HepG2 (cell line): ENCODE measurements around the gene NOL4L. TPM values are rescaled to one million over a fixed set of nuclear protein-coding genes. Genes with fewer than 3 reads are reported as not detected.

Experiments
- ASH2L ChIP-seq: fragments of 300-600, 200-600 bp; sonication (generic); IDR thresholded peaks from 2 replicates; pipeline ENCODE4 v1.7.0; 2017; ENCODE audit warnings: low read depth, mild to moderate bottlenecking, moderate library complexity, mixed read lengths, low read length; ENCODE audit not compliant: insufficient read length
- ATM ChIP-seq: fragments of 450-650 bp; IDR thresholded peaks from 2 replicates; pipeline ENCODE4 v1.7.1; 2017; ENCODE audit warnings: mild to moderate bottlenecking, borderline replicate concordance
- BRCA1 ChIP-seq: sonication (generic); formaldehyde crosslinking; IDR thresholded peaks from 2 replicates; pipeline ENCODE4 v1.4.0; 2020; ENCODE audit warnings: missing genetic modification reagents
- DDIT3 ChIP-seq: sonication (generic); formaldehyde crosslinking; IDR thresholded peaks from 2 replicates; pipeline ENCODE4 v1.4.0; 2020; ENCODE audit warnings: mild to moderate bottlenecking, missing genetic modification reagents
- DR1 ChIP-seq: sonication (generic); formaldehyde crosslinking; IDR thresholded peaks from 2 replicates; pipeline ENCODE4 v1.8.0; 2021; ENCODE audit warnings: mild to moderate bottlenecking, missing genetic modification reagents, inconsistent platforms
- ELF1 ChIP-seq: sonication (generic); formaldehyde crosslinking; IDR thresholded peaks from 2 replicates; pipeline ENCODE4 v1.4.0; 2020; ENCODE audit warnings: missing genetic modification reagents
- FLYWCH1 ChIP-seq: sonication (generic); formaldehyde crosslinking; IDR thresholded peaks from 2 replicates; pipeline ENCODE4 v1.8.1; 2023; ENCODE audit warnings: mild to moderate bottlenecking, missing genetic modification reagents
- HOXA9 ChIP-seq: sonication (generic); formaldehyde crosslinking; IDR thresholded peaks from 2 replicates; pipeline ENCODE4 v1.8.1; 2022; ENCODE audit warnings: missing genetic modification reagents, mild to moderate bottlenecking, moderate library complexity, borderline replicate concordance
- NR2F6 ChIP-seq, 2 experiments: IDR thresholded peaks; 2 replicates each; pipeline ENCODE4 v1.6.1; 2016; ENCODE audit warnings: antibody characterized with exemption in 1 of 2, mild to moderate bottlenecking in 1 of 2
- RARA ChIP-seq: IDR thresholded peaks from 2 replicates; pipeline ENCODE4 v1.6.1; 2016; ENCODE audit warnings: missing genetic modification reagents, missing compliant biosample characterization
- REL ChIP-seq: sonication (generic); formaldehyde crosslinking; conservative IDR thresholded peaks from 2 replicates; pipeline ENCODE4 v1.8.0; 2022; ENCODE audit warnings: mild to moderate bottlenecking, missing genetic modification reagents, moderate library complexity
- RXRA ChIP-seq: sonication (generic); formaldehyde crosslinking; IDR thresholded peaks from 2 replicates; pipeline ENCODE4 v1.5.1; 2020; ENCODE audit warnings: missing genetic modification reagents
- TCF7 ChIP-seq: sonication (generic); IDR thresholded peaks from 2 replicates; pipeline ENCODE4 v1.6.1; 2016; ENCODE audit warnings: antibody characterized with exemption, low read depth
- WIZ ChIP-seq: sonication (generic); formaldehyde crosslinking; IDR thresholded peaks from 2 replicates; pipeline ENCODE4 v1.5.1; 2020; ENCODE audit warnings: mild to moderate bottlenecking, missing genetic modification reagents
- ZNF253 ChIP-seq: sonication (generic); formaldehyde crosslinking; IDR thresholded peaks from 2 replicates; pipeline ENCODE4 v1.8.0; 2022; ENCODE audit warnings: mild to moderate bottlenecking, missing genetic modification reagents, borderline replicate concordance
- ZNF572 ChIP-seq: sonication (generic); formaldehyde crosslinking; IDR thresholded peaks from 2 replicates; pipeline ENCODE4 v1.5.1; 2020; ENCODE audit warnings: mild to moderate bottlenecking, missing genetic modification reagents
- ZNF703 ChIP-seq: sonication (generic); formaldehyde crosslinking; IDR thresholded peaks from 2 replicates; pipeline ENCODE4 v1.5.1; 2020; ENCODE audit warnings: missing genetic modification reagents, mild to moderate bottlenecking, moderate library complexity, borderline replicate concordance
- ZNF770 ChIP-seq: sonication (generic); formaldehyde crosslinking; IDR thresholded peaks from 2 replicates; pipeline ENCODE4 v1.5.0; 2020; ENCODE audit warnings: mild to moderate bottlenecking, missing genetic modification reagents
- ZNF878 ChIP-seq: sonication (generic); formaldehyde crosslinking; IDR thresholded peaks from 2 replicates; pipeline ENCODE4 v1.8.1; 2023; ENCODE audit warnings: mild to moderate bottlenecking, missing genetic modification reagents, moderate library complexity
- ZNF891 ChIP-seq: sonication (generic); formaldehyde crosslinking; IDR thresholded peaks from 2 replicates; pipeline ENCODE4 v1.5.0; 2020; ENCODE audit warnings: mild to moderate bottlenecking, missing genetic modification reagents
- ZSCAN22 ChIP-seq: sonication (generic); formaldehyde crosslinking; IDR thresholded peaks from 2 replicates; pipeline ENCODE4 v1.4.0; 2020; ENCODE audit warnings: mild to moderate bottlenecking, missing genetic modification reagents
- polyA plus RNA-seq, 8 experiments: library from polyadenylated mRNA; depleted of rRNA in 3 of 8; stranded (reverse) in 7 of 8; unstranded in 1 of 8; fragments of >200 nt; fragmentation: Illumina TruSeq in 4 of 8; extraction: Trizol in 4 of 8; gene quantifications; 2 replicates each; pipeline versions ENCODE4 v1.2.1 to v1.2.3, GENCODE V29; 2011 to 2016; ENCODE audit warnings: low read depth in 4 of 8, missing spikeins in 1 of 8, mixed read lengths in 1 of 8; ENCODE audit not compliant: insufficient read depth in 1 of 8
- total RNA-seq, 5 experiments: library from RNA; depleted of rRNA; stranded (reverse); fragments of >200 nt; fragmentation: Illumina TruSeq; extraction: Trizol; gene quantifications; 2 replicates each; pipeline ENCODE4 v1.2.3, GENCODE V29; 2016; ENCODE audit warnings: low read depth in 1 of 5
- TF ChIP-seq, protein P1 (sequence below): IDR thresholded peaks from 2 replicates; pipeline ENCODE4 v1.4.0; 2020; ENCODE audit warnings: mild to moderate bottlenecking, missing genetic modification reagents
- TF ChIP-seq, protein P2 (sequence below): sonication (generic); formaldehyde crosslinking; IDR thresholded peaks from 2 replicates; pipeline ENCODE4 v1.5.0; 2020; ENCODE audit warnings: missing genetic modification reagents, mild to moderate bottlenecking, borderline replicate concordance

NOL4L gene
- total and polyA plus RNA-seq, 2 of the 13 experiments (the other 11 are each of a cell fraction or from before 2014, with no cell fraction given) = 16.6 to 35.4 TPM

- TF ChIP-seq, protein P1, sequence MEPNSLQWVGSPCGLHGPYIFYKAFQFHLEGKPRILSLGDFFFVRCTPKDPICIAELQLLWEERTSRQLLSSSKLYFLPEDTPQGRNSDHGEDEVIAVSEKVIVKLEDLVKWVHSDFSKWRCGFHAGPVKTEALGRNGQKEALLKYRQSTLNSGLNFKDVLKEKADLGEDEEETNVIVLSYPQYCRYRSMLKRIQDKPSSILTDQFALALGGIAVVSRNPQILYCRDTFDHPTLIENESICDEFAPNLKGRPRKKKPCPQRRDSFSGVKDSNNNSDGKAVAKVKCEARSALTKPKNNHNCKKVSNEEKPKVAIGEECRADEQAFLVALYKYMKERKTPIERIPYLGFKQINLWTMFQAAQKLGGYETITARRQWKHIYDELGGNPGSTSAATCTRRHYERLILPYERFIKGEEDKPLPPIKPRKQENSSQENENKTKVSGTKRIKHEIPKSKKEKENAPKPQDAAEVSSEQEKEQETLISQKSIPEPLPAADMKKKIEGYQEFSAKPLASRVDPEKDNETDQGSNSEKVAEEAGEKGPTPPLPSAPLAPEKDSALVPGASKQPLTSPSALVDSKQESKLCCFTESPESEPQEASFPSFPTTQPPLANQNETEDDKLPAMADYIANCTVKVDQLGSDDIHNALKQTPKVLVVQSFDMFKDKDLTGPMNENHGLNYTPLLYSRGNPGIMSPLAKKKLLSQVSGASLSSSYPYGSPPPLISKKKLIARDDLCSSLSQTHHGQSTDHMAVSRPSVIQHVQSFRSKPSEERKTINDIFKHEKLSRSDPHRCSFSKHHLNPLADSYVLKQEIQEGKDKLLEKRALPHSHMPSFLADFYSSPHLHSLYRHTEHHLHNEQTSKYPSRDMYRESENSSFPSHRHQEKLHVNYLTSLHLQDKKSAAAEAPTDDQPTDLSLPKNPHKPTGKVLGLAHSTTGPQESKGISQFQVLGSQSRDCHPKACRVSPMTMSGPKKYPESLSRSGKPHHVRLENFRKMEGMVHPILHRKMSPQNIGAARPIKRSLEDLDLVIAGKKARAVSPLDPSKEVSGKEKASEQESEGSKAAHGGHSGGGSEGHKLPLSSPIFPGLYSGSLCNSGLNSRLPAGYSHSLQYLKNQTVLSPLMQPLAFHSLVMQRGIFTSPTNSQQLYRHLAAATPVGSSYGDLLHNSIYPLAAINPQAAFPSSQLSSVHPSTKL (CRISPR knock-in tag) = peak; percentile 58; the same call in 1 of the 2 replicates
- TF ChIP-seq ZNF878 (CRISPR knock-in tag) = peak; percentile 46; the same call in 1 of the 2 replicates
- peak; percentile 54; the same call in 1 of the 2 replicates for TF ChIP-seq ZNF770 (CRISPR knock-in tag)
- peak; percentile 3; the same call in 1 of the 2 replicates for TF ChIP-seq ELF1
- TF ChIP-seq NR2F6 (IDR thresholded peaks at IDR 0.05) = peak; percentile 35; the same call in 1 of the 2 replicates
- TF ChIP-seq NR2F6 (CRISPR knock-in tag; IDR thresholded peaks at IDR 0.05) = no peak; the same call in 1 of the 2 replicates
- TF ChIP-seq WIZ = no peak
- TF ChIP-seq FLYWCH1 (CRISPR knock-in tag) = no peak
- TF ChIP-seq, protein P2, sequence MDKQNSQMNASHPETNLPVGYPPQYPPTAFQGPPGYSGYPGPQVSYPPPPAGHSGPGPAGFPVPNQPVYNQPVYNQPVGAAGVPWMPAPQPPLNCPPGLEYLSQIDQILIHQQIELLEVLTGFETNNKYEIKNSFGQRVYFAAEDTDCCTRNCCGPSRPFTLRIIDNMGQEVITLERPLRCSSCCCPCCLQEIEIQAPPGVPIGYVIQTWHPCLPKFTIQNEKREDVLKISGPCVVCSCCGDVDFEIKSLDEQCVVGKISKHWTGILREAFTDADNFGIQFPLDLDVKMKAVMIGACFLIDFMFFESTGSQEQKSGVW = no peak
- TF ChIP-seq ZNF891 (CRISPR knock-in tag) = peak; percentile 94
- peak; percentile 80 for TF ChIP-seq RXRA (CRISPR knock-in tag)
- TF ChIP-seq RARA (CRISPR knock-in tag) = peak; percentile 50
- TF ChIP-seq ATM = no peak
- peak; percentile 75 for TF ChIP-seq ASH2L
- TF ChIP-seq ZNF572 (CRISPR knock-in tag) = peak; percentile 98
- peak; percentile 71; the same call in 1 of the 2 replicates for TF ChIP-seq ZSCAN22 (CRISPR knock-in tag)
- TF ChIP-seq ZNF703 (CRISPR knock-in tag) = peak; percentile 68; the same call in 1 of the 2 replicates
- 0 out of 2 replicates have a peak, but pooled peaks have one; percentile 5 for TF ChIP-seq DDIT3 (CRISPR knock-in tag)
- 0 out of 2 replicates have a peak, but pooled peaks have one; percentile 27 for TF ChIP-seq TCF7
- peak; percentile 64 for TF ChIP-seq DR1 (CRISPR knock-in tag)
- TF ChIP-seq REL (CRISPR knock-in tag) = peak; percentile 74
- no peak for TF ChIP-seq BRCA1 (CRISPR knock-in tag)
- no peak for TF ChIP-seq ZNF253 (CRISPR knock-in tag)
- TF ChIP-seq HOXA9 (CRISPR knock-in tag) = no peak
These were observed 109.9 kb downstream of the NOL4L start (continued) for GRCh38 chr20:32474967-32475811.
